ENCODE results near the gene STX16.

- no peak for TF ChIP-seq CTCF (IDR thresholded peaks at IDR 0.05 in 4 of 5, conservative IDR thresholded peaks at IDR 0.05 in 1 of 5)
- no peak for TF ChIP-seq POLR2A (IDR thresholded peaks at IDR 0.05)
These were observed 27.3 kb upstream of the STX16 start for GRCh38 chr20:58623579-58624473.
